Neural crest cell (in vitro differentiated cells): Measurements from ENCODE around the gene ZNF500. TPM values are rescaled to one million over a fixed set of nuclear protein-coding genes. Genes with fewer than 3 reads are reported as not detected.
"Not testable (repeated sequence)": the region's sequence is repeated elsewhere in the genome, so short reads cannot be mapped to it uniquely, and the experiment has no call there.

Experiments
- DNase-seq: peaks from one replicate; pipeline ENCODE4 v3.0.0; 2021; ENCODE audit warnings: low read depth, mixed read lengths, low spot score
- H3K27ac Mint-ChIP-seq: one replicate; pipeline ENCODE4 v1.8.0; 2021; ENCODE audit warnings: mild to moderate bottlenecking, mixed read lengths; ENCODE audit not compliant: unreplicated experiment
- H3K27me3 Mint-ChIP-seq: 2 replicates; pipeline ENCODE4 v1.8.0; 2021; ENCODE audit warnings: low read depth, mild to moderate bottlenecking, mixed read lengths
- H3K36me3 Mint-ChIP-seq: 2 replicates; pipeline ENCODE4 v1.8.0; 2021; ENCODE audit warnings: low read depth, mild to moderate bottlenecking, mixed read lengths
- H3K4me1 Mint-ChIP-seq: 2 replicates; pipeline ENCODE4 v1.8.0; 2021; ENCODE audit warnings: mixed read lengths
- H3K4me3 Mint-ChIP-seq: one replicate; pipeline ENCODE4 v1.8.0; 2021; ENCODE audit warnings: mild to moderate bottlenecking, mixed read lengths
- H3K9me3 Mint-ChIP-seq: 2 replicates; pipeline ENCODE4 v1.8.0; 2021; ENCODE audit warnings: mixed read lengths
- CTCF ChIP-seq: fragments of 200-600 bp; sonication (generic); conservative IDR thresholded peaks from 2 replicates; pipeline ENCODE4 v1.5.0; 2021; ENCODE audit warnings: antibody characterized with exemption, mild to moderate bottlenecking
- total RNA-seq: library from RNA; stranded (reverse); gene quantifications from 2 replicates; pipeline ENCODE4 v1.2.1, GENCODE V29; 2021

Gene ZNF500
- total RNA-seq, 1 donor from 2014 or later: 21.1 TPM

GRCh38 chr16:4745274-4745569 is 21.7 kb downstream of the ZNF500 start:
- H3K27ac Mint-ChIP-seq: no peak overlapping the region
- no peak for TF ChIP-seq CTCF
- no peaks in the 10 kb centered on the region for H3K4me1 Mint-ChIP-seq
- no peak for DNase-seq
- H3K4me3 Mint-ChIP-seq: no peak overlapping the region
- peaks cover 2% of the 10 kb centered on the region for H3K27me3 Mint-ChIP-seq
- H3K9me3 Mint-ChIP-seq: no peaks in the 10 kb centered on the region
- no peaks in the 10 kb centered on the region for H3K36me3 Mint-ChIP-seq

- no peak for TF ChIP-seq CTCF
- Mint-ChIP-seq H3K27me3 (peaks cover 2% of the 10 kb centered on the region), H3K27ac (no peak overlapping the region), H3K36me3 (no peaks in the 10 kb centered on the region), H3K4me1 (no peaks in the 10 kb centered on the region), H3K9me3 (no peaks in the 10 kb centered on the region), H3K4me3 (no peak overlapping the region)
- DNase-seq: no peak
Measured at GRCh38 chr16:4744555-4745273, 22.2 kb downstream of the ZNF500 start.

- Mint-ChIP-seq H3K4me3 (no peak overlapping the region), H3K4me1 (no peaks in the 10 kb centered on the region), H3K36me3 (no peaks in the 10 kb centered on the region), H3K27ac (peak overlapping the region; percentile 43), H3K27me3 (peaks cover 2% of the 10 kb centered on the region), H3K9me3 (no peaks in the 10 kb centered on the region)
- no peak for DNase-seq
- no peak for TF ChIP-seq CTCF
Measured at GRCh38 chr16:4743226-4743878, 23.6 kb downstream of the ZNF500 start.

GRCh38 chr16:4738370-4738769 is 28.6 kb downstream of the ZNF500 start:
- H3K36me3 Mint-ChIP-seq, DNase-seq, H3K9me3 Mint-ChIP-seq, H3K27me3 Mint-ChIP-seq: not testable (repeated sequence)
- Mint-ChIP-seq H3K27ac (peak overlapping the region; percentile 96), H3K4me3 (peak overlapping the region; percentile 35), H3K4me1 (peaks cover 15% of the 10 kb centered on the region)

GRCh38 chr16:4737545-4737944 is 29.4 kb downstream of the ZNF500 start:
- no peak overlapping the region for H3K4me3 Mint-ChIP-seq
- no peak overlapping the region for H3K27ac Mint-ChIP-seq
- TF ChIP-seq CTCF: no peak
- peaks cover 2% of the 10 kb centered on the region for H3K27me3 Mint-ChIP-seq
- H3K9me3 Mint-ChIP-seq: no peaks in the 10 kb centered on the region
- DNase-seq: no peak
- no peaks in the 10 kb centered on the region for H3K36me3 Mint-ChIP-seq
- peaks cover 21% of the 10 kb centered on the region for H3K4me1 Mint-ChIP-seq

GRCh38 chr16:4736546-4736945 is 30.4 kb downstream of the ZNF500 start:
- no peak overlapping the region for H3K27ac Mint-ChIP-seq
- H3K4me3 Mint-ChIP-seq: peak overlapping the region; percentile 76
- no peak for TF ChIP-seq CTCF

More at GRCh38 chr16:4736546-4736945, 30.4 kb downstream of the ZNF500 start:
- Mint-ChIP-seq H3K4me1 (peaks cover 22% of the 10 kb centered on the region), H3K27me3 (no peaks in the 10 kb centered on the region), H3K36me3 (no peaks in the 10 kb centered on the region), H3K9me3 (no peaks in the 10 kb centered on the region)
- DNase-seq: no peak
